ENCODE results near the gene MPHOSPH6. TPM values are rescaled to one million over a fixed set of nuclear protein-coding genes. Genes with fewer than 3 reads are reported as not detected.

MPHOSPH6 gene
- total RNA-seq, 4 donors from 2014 or later = 17.8 to 48.9 (median 26.8) TPM

GRCh38 chr16:82136956-82137821, 32.8 kb downstream of the MPHOSPH6 start:
- TF ChIP-seq CTCF (IDR thresholded peaks at IDR 0.05; ENCODE audit: low read depth) = no peak

- no peak for TF ChIP-seq CTCF (IDR thresholded peaks at IDR 0.05; ENCODE audit: low read depth)
Observed at GRCh38 chr16:82135844-82136243, 34.2 kb downstream of the MPHOSPH6 start.

GRCh38 chr16:82134846-82135245, 35.2 kb downstream of the MPHOSPH6 start:
- TF ChIP-seq CTCF (IDR thresholded peaks at IDR 0.05; ENCODE audit: low read depth) = no peak

- TF ChIP-seq CTCF (IDR thresholded peaks at IDR 0.05; ENCODE audit: low read depth) = no peak
Observed at GRCh38 chr16:82133798-82134197, 36.2 kb downstream of the MPHOSPH6 start.

- TF ChIP-seq CTCF (IDR thresholded peaks at IDR 0.05; ENCODE audit: low read depth) = no peak
Observed at GRCh38 chr16:82129881-82130280, 40.1 kb downstream of the MPHOSPH6 start.

- no peak for TF ChIP-seq CTCF (IDR thresholded peaks at IDR 0.05; ENCODE audit: low read depth)
Observed at GRCh38 chr16:82124651-82125050, 45.4 kb downstream of the MPHOSPH6 start.

- TF ChIP-seq CTCF (IDR thresholded peaks at IDR 0.05; ENCODE audit: low read depth) = no peak
Observed at GRCh38 chr16:82119405-82119804, 50.6 kb downstream of the MPHOSPH6 start.
